Stimulated activated CD8-positive, alpha-beta memory T cell treated with anti-CD3 and anti-CD28 coated beads, Interleukin-7, amount 100 ng/mL, for 48 hours (primary cell): ENCODE measurements around the gene ZBED2.

Source experiments
- DNase-seq, 2 donors: peaks; one replicate each; pipeline ENCODE4 v3.0.0-alpha.2; 2020; ENCODE audit warnings: low read depth in 1 of 2; ENCODE audit errors: extremely low read depth in 1 of 2

The ZBED2 gene

GRCh38 chr3:111604119-111604518 lies 9.0 kb upstream of the ZBED2 start:
- DNase-seq, result peak in 1 of 2 donors; percentile 62

- no peak for DNase-seq
Measured at GRCh38 chr3:111603679-111604078, 8.5 kb upstream of the ZBED2 start.

GRCh38 chr3:111601810-111602209 lies 6.7 kb upstream of the ZBED2 start:
- no peak for DNase-seq

- DNase-seq, result no peak
Measured at GRCh38 chr3:111598552-111598951, 3.4 kb upstream of the ZBED2 start.

GRCh38 chr3:111598139-111598538 lies 3.0 kb upstream of the ZBED2 start:
- no peak for DNase-seq

- DNase-seq, result no peak
Measured at GRCh38 chr3:111596328-111596727, 1.2 kb upstream of the ZBED2 start.

GRCh38 chr3:111594781-111595180 lies 365 bp downstream of the ZBED2 start:
- no peak for DNase-seq

GRCh38 chr3:111594205-111594604 lies 941 bp downstream of the ZBED2 start:
- DNase-seq, result no peak

- DNase-seq, result no peak
Measured at GRCh38 chr3:111593666-111594065, 1.5 kb downstream of the ZBED2 start.

- no peak for DNase-seq
Measured at GRCh38 chr3:111592936-111593335, 2.2 kb downstream of the ZBED2 start.

- DNase-seq, result no peak
Measured at GRCh38 chr3:111592143-111592542, 3.0 kb downstream of the ZBED2 start.

GRCh38 chr3:111591555-111591954 lies 3.6 kb downstream of the ZBED2 start:
- no peak for DNase-seq

- DNase-seq, result no peak
Measured at GRCh38 chr3:111590143-111590491, 5.0 kb downstream of the ZBED2 start.

GRCh38 chr3:111589303-111590142 lies 5.6 kb downstream of the ZBED2 start:
- DNase-seq, result no peak

GRCh38 chr3:111588527-111588926 lies 6.6 kb downstream of the ZBED2 start:
- no peak for DNase-seq

GRCh38 chr3:111585217-111585616 lies 9.9 kb downstream of the ZBED2 start:
- DNase-seq, result no peak

GRCh38 chr3:111584744-111585143 lies 10.4 kb downstream of the ZBED2 start:
- DNase-seq, result no peak

GRCh38 chr3:111582120-111582474 lies 13.0 kb downstream of the ZBED2 start:
- no peak for DNase-seq

- DNase-seq, result no peak
Measured at GRCh38 chr3:111581403-111582119, 13.6 kb downstream of the ZBED2 start.

GRCh38 chr3:111579495-111579894 lies 15.7 kb downstream of the ZBED2 start:
- DNase-seq, result no peak

GRCh38 chr3:111578867-111579266 lies 16.3 kb downstream of the ZBED2 start:
- no peak for DNase-seq
